Chondrocyte (in vitro differentiated cells): ENCODE data around the gene TBC1D23. TPM values are rescaled to one million over a fixed set of nuclear protein-coding genes. Genes with fewer than 3 reads are reported as not detected.
"Not testable (repeated sequence)": the region's sequence is repeated elsewhere in the genome, so short reads cannot be mapped to it uniquely, and the experiment has no call there.

ENCODE experiments used
- DNase-seq: peaks from one replicate; pipeline ENCODE4 v3.0.0; 2021; ENCODE audit warnings: mixed read lengths, low spot score
- H3K27ac Mint-ChIP-seq: one replicate; pipeline ENCODE4 v1.8.0; 2021; ENCODE audit warnings: mild to moderate bottlenecking, moderate library complexity, mixed read lengths; ENCODE audit not compliant: unreplicated experiment
- H3K27me3 Mint-ChIP-seq: 2 replicates; pipeline ENCODE4 v1.8.0; 2021; ENCODE audit warnings: low read depth, mixed read lengths
- H3K36me3 Mint-ChIP-seq: 2 replicates; pipeline ENCODE4 v1.8.0; 2021; ENCODE audit warnings: low read depth, mixed read lengths
- H3K4me1 Mint-ChIP-seq: 2 replicates; pipeline ENCODE4 v1.8.0; 2021; ENCODE audit warnings: low read depth, mild to moderate bottlenecking, mixed read lengths
- H3K4me3 Mint-ChIP-seq: one replicate; pipeline ENCODE4 v1.8.0; 2021; ENCODE audit warnings: mild to moderate bottlenecking, moderate library complexity, mixed read lengths; ENCODE audit not compliant: unreplicated experiment
- H3K9me3 Mint-ChIP-seq: 2 replicates; pipeline ENCODE4 v1.8.0; 2021; ENCODE audit warnings: low read depth, mixed read lengths
- CTCF ChIP-seq: fragments of 200-600 bp; sonication (generic); IDR thresholded peaks from 2 replicates; pipeline ENCODE4 v1.5.0; 2021; ENCODE audit warnings: antibody characterized with exemption, mild to moderate bottlenecking, moderate library complexity
- total RNA-seq: library from RNA; stranded (reverse); gene quantifications from 3 replicates; pipeline ENCODE4 v1.2.1, GENCODE V29; 2021

TBC1D23 gene
- total RNA-seq, 1 donor from 2014 or later = 43.5 TPM

GRCh38 chr3:100230710-100231109 is 30.1 kb upstream of the TBC1D23 start:
- Mint-ChIP-seq H3K27ac (no peak overlapping the region), H3K27me3 (no peaks in the 10 kb centered on the region), H3K9me3 (peaks cover 11% of the 10 kb centered on the region), H3K4me1 (peaks cover 31% of the 10 kb centered on the region), H3K36me3 (no peaks in the 10 kb centered on the region), H3K4me3 (no peak overlapping the region)
- no peak for TF ChIP-seq CTCF
- no peak for DNase-seq

GRCh38 chr3:100231668-100232067 is 29.1 kb upstream of the TBC1D23 start:
- Mint-ChIP-seq H3K36me3 (no peaks in the 10 kb centered on the region), H3K4me3 (no peak overlapping the region), H3K27ac (no peak overlapping the region), H3K9me3 (peaks cover 8% of the 10 kb centered on the region), H3K4me1 (peaks cover 22% of the 10 kb centered on the region), H3K27me3 (no peaks in the 10 kb centered on the region)
- DNase-seq = no peak
- no peak for TF ChIP-seq CTCF

GRCh38 chr3:100234364-100234763 is 26.4 kb upstream of the TBC1D23 start:
- DNase-seq = no peak
- peaks cover 2% of the 10 kb centered on the region for H3K36me3 Mint-ChIP-seq
- no peaks in the 10 kb centered on the region for H3K27me3 Mint-ChIP-seq
- no peak overlapping the region for H3K27ac Mint-ChIP-seq
- H3K4me3 Mint-ChIP-seq = no peak overlapping the region
- no peak for TF ChIP-seq CTCF
- H3K4me1 Mint-ChIP-seq = peaks cover 15% of the 10 kb centered on the region
- peaks cover 14% of the 10 kb centered on the region for H3K9me3 Mint-ChIP-seq

- Mint-ChIP-seq H3K27me3 (no peaks in the 10 kb centered on the region), H3K9me3 (peaks cover 20% of the 10 kb centered on the region), H3K36me3 (peaks cover 2% of the 10 kb centered on the region), H3K4me1 (peaks cover 9% of the 10 kb centered on the region), H3K4me3 (no peak overlapping the region), H3K27ac (no peak overlapping the region)
- DNase-seq = no peak
- TF ChIP-seq CTCF = no peak
These were observed 22.2 kb upstream of the TBC1D23 start for GRCh38 chr3:100238599-100238998.

GRCh38 chr3:100242471-100242870 is 18.3 kb upstream of the TBC1D23 start:
- not testable (repeated sequence) for DNase-seq, H3K4me3 Mint-ChIP-seq, H3K36me3 Mint-ChIP-seq, H3K4me1 Mint-ChIP-seq, H3K27ac Mint-ChIP-seq, H3K27me3 Mint-ChIP-seq
- peaks cover 20% of the 10 kb centered on the region for H3K9me3 Mint-ChIP-seq

GRCh38 chr3:100244264-100244663 is 16.5 kb upstream of the TBC1D23 start:
- no peak overlapping the region for H3K4me3 Mint-ChIP-seq
- no peak for DNase-seq
- TF ChIP-seq CTCF = no peak
- peaks cover 4% of the 10 kb centered on the region for H3K4me1 Mint-ChIP-seq
- no peaks in the 10 kb centered on the region for H3K36me3 Mint-ChIP-seq
- peaks cover 11% of the 10 kb centered on the region for H3K9me3 Mint-ChIP-seq
- H3K27ac Mint-ChIP-seq = no peak overlapping the region
- no peaks in the 10 kb centered on the region for H3K27me3 Mint-ChIP-seq
